Right lobe of liver (tissue), 4 donors: ENCODE measurements around the gene FAM32A.

Experiments used
- CTCF ChIP-seq, 4 donors: fragments of 200-600 bp in 3 of 4; fragments of 450-650 bp in 1 of 4; IDR thresholded peaks; one replicate each; pipeline versions ENCODE4 v1.5.1 to v1.8.0; 2016 to 2022; ENCODE audit warnings: antibody characterized with exemption in 4 of 4, mild to moderate bottlenecking in 2 of 4
- POLR2A ChIP-seq: fragments of 450-650 bp; IDR thresholded peaks from one replicate; pipeline ENCODE4 v1.6.1; 2017; ENCODE audit warnings: antibody characterized with exemption, mild to moderate bottlenecking
- donor health status: DM: no; HTN: no; CAD: no.
- donor health status: DM: no; HTN: no; CAD: no.
- donor health status: DM: no; HTN: yes; CAD: no.

GRCh38 chr19:16190736-16191135 is 5.5 kb downstream of the FAM32A start:
- TF ChIP-seq CTCF (IDR thresholded peaks at IDR 0.05) (no peak), POLR2A (no peak)
